Caki2 (cell line): Measurements from ENCODE around the gene DDC. TPM values are rescaled to one million over a fixed set of nuclear protein-coding genes. Genes with fewer than 3 reads are reported as not detected.
A peak's percentile ranks its signal among the peaks of the same experiment; 100 is the strongest.
"Not testable (repeated sequence)": the region's sequence is repeated elsewhere in the genome, so short reads cannot be mapped to it uniquely, and the experiment has no call there.

Source experiments
- DNase-seq: peaks from one replicate; pipeline ENCODE4 v3.0.0-alpha.2; 2015; ENCODE audit warnings: low read depth
- in situ Hi-C: cut with HindIII; loops from 2 replicates; pipeline ENCODE4 v1.10.0; 2016; ENCODE audit warnings: low sequenced_read_pairs, low pct_unique_long_range_greater_than_20kb, mixed read lengths
- total RNA-seq: library from RNA; depleted of rRNA; stranded (reverse); fragments of >200 nt; shearing (Covaris generic); gene quantifications from 2 replicates; pipeline ENCODE4 v1.2.3, GENCODE V29; 2014; ENCODE audit warnings: low replicate concordance

Gene DDC
- total RNA-seq, 1 experiment from 2014 or later = 4.4 TPM

- in situ Hi-C loops = no loop called here
- DNase-seq = no peak
These were observed 3.1 kb downstream of the DDC start for GRCh38 chr7:50562136-50562535.

DNA sequence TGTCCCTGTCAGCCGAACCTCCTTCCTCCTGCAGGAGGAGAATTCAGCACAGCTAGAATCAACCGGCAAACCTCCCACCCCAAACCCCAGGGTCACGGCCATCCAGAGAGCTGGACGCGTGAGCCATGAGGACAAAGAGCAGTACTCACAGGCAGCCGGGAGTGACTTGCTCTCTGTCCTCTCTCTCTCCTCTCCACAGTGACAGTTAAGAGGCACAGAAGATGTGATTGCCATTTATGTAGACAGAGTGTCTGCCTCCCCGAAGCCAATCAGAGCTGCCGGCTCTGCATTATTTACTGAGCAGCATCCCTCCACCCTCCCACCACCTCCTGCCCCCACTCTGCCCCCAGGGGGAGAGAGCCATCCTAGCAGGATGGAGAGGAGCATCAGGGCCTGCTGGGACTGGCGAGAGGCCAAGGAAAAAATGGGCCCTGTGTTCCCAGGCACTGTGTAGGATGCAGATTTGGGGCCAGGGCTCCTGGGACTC is 4.3 kb downstream of the DDC start:
- no peak for DNase-seq
- in situ Hi-C loops = no loop called here

DNA sequence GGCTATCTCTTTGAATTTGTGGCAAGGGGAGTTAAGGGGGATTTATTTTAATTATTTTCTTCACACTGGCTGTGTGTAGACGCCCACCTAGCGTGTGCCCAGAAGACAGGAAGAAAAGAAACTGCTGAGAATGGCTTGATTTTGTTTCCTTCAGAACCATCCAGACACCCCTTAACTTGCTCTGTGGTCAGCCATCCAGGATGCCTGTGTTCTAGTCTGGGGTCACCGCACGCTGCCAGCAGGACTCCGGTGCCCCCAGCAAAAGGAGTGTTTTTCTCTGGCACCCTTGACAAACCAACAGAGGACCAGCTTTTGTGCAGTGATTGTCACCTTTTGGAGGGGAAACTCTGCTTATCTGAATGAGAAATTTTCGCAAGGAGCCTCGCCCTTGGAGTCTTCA is 5.3 kb downstream of the DDC start:
- in situ Hi-C loops = no loop called here
- DNase-seq = no peak

DNA sequence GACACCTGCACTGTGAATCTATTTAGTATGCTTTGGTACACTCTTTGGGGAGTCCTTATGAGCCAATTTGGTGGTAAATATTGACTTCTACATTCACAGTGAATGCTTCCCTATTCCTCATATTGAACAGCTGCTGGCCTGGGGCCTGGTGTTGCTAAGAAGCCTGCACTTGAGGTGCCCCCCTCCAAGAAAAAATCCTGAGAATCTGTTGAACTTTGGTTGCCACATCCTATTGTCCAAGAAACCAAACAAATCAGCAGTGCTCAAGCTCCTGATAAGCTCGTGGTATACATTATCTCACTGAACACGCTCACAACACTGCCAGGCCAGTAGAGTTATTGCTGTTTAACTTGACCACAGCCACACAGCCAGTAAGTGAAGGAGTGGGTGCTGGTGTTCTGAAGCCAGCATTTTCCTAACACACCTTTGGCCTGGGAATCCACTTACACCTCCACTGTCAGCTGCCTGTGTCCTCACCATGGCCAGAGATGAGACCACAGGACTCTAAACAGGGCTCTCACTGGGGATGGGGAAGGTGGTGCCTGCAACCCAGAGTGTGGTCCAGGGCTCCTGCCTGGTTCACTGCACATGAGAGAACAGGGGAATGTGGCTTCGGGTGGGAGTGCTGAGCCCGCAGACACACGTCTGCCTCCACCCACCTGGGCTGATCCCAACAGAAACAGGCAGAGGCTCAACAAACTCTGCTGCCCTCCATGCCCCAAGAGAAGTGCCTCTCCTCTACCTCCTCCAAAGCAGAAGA is 6.7 kb downstream of the DDC start:
- in situ Hi-C loops = no loop called here
- peak; percentile 85 for DNase-seq

DNA sequence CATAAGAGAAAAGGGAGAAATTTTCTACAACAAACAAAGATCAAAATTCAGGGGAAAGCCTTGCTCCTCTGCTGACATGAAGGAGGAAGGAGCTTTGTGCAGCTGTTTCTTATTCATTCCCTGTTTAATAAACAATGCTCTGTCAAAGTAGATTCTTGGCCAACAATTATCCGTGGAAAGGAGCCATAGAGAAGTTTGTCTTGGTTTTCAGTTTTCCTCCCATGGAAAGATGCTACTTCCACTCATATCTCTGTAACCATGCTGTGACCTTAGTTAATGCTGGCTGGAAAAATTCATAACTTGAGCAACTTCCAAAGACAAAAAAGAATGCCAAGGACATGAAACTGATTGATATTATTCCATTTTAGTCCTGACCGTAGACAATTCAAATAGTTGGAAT is 8.1 kb downstream of the DDC start:
- DNase-seq = no peak
- in situ Hi-C loops = no loop called here

DNA sequence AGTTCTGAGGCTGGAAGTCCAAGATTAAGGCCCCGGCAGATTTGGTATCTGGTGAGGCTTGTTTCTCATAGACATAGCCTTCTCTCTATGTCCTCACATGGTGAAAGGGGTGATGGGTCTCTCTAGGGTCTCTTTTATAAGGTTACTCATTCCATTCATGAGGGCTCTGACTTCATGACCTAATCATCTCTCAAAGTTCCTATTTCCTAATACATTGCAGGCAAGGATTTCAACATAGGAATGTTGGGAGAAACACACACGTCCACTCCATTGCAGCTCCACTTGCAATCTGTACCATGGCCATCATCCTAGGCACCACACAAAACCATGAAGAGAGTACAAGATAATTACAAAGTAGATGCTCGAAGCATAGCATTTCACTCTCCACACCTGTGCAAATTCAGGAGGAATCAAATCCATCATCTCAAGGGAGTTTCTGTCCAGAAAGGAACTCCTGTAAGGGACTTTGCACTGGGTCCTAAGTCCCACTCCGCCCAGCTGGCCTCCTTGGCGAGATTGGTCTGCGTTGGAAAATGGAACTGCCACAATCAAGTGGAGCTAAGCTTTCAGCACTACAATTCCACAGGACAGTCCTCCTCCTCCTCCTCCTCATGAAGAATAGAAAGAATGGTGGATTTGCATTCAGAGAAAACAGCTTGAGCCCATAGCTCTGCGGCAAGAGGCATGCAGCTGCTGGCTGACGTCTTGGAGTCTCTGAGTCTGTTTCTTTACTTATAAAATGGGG is 8.8 kb downstream of the DDC start:
- in situ Hi-C loops = no loop called here
- DNase-seq = no peak

- in situ Hi-C loops = no loop called here
- no peak for DNase-seq
These were observed 9.5 kb downstream of the DDC start for GRCh38 chr7:50555594-50556140.

GRCh38 chr7:50554431-50555322 is 10.5 kb downstream of the DDC start:
- in situ Hi-C loops = no loop called here
- DNase-seq = no peak

DNA sequence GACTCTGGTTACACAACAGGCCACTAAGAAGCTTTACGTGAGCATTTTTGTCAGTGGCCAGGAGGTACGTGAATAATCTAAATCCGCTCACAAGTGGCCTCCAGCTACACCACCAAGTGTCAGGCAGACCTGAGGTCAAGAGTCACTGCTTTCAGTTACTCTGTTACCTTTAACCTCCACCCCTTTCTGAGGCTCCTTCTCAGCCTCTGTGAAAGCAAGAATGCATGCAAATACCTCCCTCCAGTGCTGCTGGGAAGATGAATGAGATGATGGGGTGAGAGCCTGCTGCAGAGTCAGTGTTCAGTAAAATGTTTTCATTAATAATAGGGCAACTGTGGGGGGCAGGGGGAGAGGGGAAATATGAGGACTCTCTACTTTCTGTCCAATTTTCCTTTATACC is 11.2 kb downstream of the DDC start:
- in situ Hi-C loops = no loop called here
- no peak for DNase-seq

- in situ Hi-C loops = no loop called here
- no peak for DNase-seq
These were observed 12.3 kb downstream of the DDC start for GRCh38 chr7:50552921-50553320.

GRCh38 chr7:50552139-50552538 is 13.1 kb downstream of the DDC start:
- in situ Hi-C loops = no loop called here
- no peak for DNase-seq

DNA sequence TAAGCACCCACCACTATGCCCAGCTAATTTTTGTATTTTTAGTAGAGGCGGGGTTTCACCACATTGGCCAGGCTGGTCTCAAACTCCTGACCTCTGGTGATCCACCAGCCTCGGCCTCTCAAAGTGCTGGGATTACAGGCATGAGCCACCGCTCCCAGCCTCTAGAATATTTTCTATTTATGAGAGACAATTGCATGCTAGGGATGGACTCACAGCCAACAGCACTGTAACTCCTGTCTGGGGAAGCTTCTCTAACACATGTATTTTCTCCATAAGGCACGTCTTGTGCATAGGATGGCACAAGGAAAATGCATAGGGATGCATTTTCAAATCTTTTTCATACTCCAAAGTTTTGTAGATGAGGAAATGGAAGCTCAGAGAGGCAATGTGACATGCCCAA is 19.6 kb downstream of the DDC start:
- DNase-seq, in situ Hi-C loops: not testable (repeated sequence)

DNA sequence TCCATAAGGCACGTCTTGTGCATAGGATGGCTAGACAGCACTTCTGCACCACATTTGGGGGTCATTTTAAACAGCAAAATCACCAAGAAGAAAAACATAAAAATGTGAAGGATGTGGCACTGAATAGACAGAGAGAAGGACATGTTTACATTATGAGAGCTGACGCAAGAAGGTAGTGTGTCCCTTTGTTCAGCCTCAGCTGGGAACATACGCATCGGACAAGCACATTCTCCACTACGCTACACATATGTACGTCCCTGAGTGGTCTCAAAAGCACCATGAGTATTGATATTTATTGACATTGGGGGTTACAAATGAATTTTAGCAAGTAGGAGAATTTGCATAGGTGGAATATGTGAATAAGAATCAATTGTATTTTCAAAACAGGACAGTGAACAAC is 20.2 kb downstream of the DDC start:
- in situ Hi-C loops = no loop called here
- no peak for DNase-seq

DNA sequence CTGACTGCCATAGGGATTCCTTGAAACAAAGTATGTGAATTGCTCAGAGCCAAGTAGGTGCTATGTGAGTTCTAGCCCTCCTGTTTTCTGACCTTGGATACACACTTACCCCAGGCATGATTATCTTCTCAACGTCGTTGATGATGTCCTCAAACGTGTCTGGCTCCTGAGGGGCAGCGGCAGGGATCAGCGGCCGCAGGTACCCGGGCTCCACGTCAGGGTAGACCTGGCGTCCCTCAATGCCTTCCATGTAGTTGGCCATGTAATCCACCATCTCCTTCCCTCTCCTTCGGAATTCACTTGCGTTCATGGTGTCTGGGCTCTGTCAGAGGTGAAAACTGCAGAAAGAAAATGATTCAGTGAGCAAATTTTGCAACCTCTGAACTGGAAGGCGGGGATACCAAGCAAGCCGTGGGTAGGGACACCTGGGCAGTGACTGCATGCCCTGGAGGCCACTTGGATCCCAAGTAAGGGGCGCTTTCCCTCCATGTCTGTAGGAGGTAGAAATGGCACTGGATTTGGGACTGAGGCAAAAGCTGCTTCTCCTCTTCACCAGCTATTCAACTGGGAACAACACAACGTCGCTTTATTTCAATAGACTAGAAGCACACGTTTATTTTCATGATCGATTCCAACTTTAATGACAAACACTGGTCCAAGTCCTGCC is 21.3 kb downstream of the DDC start:
- no peak for DNase-seq
- in situ Hi-C loops = no loop called here

- in situ Hi-C loops = no loop called here
- no peak for DNase-seq
These were observed 23.1 kb downstream of the DDC start for GRCh38 chr7:50542132-50542531.

- in situ Hi-C loops = no loop called here
- DNase-seq = no peak
These were observed 24.2 kb downstream of the DDC start for GRCh38 chr7:50540785-50541579.

- DNase-seq = no peak
- in situ Hi-C loops = no loop called here
These were observed 25.5 kb downstream of the DDC start for GRCh38 chr7:50539725-50540124.
